IPS-18a (cell line): Measurements from ENCODE around the gene GRAPL.
"Not testable (repeated sequence)": the region's sequence is repeated elsewhere in the genome, so short reads cannot be mapped to it uniquely, and the experiment has no call there.

Experiments used
- H3K27ac ChIP-seq: one replicate; pipeline ENCODE4 v1.5.1; 2013; ENCODE audit warnings: low read length
- H3K27me3 ChIP-seq: one replicate; pipeline ENCODE4 v1.6.1; 2013; ENCODE audit warnings: mild to moderate bottlenecking, low read length; ENCODE audit not compliant: control insufficient read depth, insufficient read depth
- H3K36me3 ChIP-seq: one replicate; pipeline ENCODE4 v1.6.1; 2013; ENCODE audit warnings: low read depth, low read length; ENCODE audit not compliant: control insufficient read depth
- H3K4me1 ChIP-seq: one replicate; pipeline ENCODE4 v1.6.1; 2013; ENCODE audit warnings: low read depth, low read length; ENCODE audit not compliant: control insufficient read depth
- H3K4me3 ChIP-seq: one replicate; pipeline ENCODE4 v1.5.1; 2013; ENCODE audit warnings: low read length
- H3K9ac ChIP-seq: one replicate; pipeline ENCODE4 v1.6.1; 2013; ENCODE audit warnings: mild to moderate bottlenecking, low read length, moderate library complexity
- H3K9me3 ChIP-seq: one replicate; pipeline ENCODE4 v1.6.1; 2013; ENCODE audit warnings: low read depth, low read length; ENCODE audit not compliant: control insufficient read depth

Gene GRAPL

GRCh38 chr17:19142419-19142818 lies 15.0 kb downstream of the GRAPL start:
- H3K27ac ChIP-seq, H3K9ac ChIP-seq, H3K27me3 ChIP-seq: not testable (repeated sequence)

GRCh38 chr17:19143097-19143777 lies 15.8 kb downstream of the GRAPL start:
- not testable (repeated sequence) for H3K4me1 ChIP-seq, H3K27ac ChIP-seq, H3K9me3 ChIP-seq, H3K4me3 ChIP-seq, H3K36me3 ChIP-seq, H3K9ac ChIP-seq, H3K27me3 ChIP-seq

More at GRCh38 chr17:19142419-19142818, 15.0 kb downstream of the GRAPL start:
- H3K36me3 ChIP-seq, H3K4me3 ChIP-seq, H3K4me1 ChIP-seq, H3K9me3 ChIP-seq: not testable (repeated sequence)

GRCh38 chr17:19144373-19144772 lies 17.0 kb downstream of the GRAPL start:
- H3K27me3 ChIP-seq, H3K36me3 ChIP-seq, H3K9ac ChIP-seq, H3K4me3 ChIP-seq, H3K9me3 ChIP-seq, H3K4me1 ChIP-seq, H3K27ac ChIP-seq: not testable (repeated sequence)

- H3K4me3 ChIP-seq, H3K27ac ChIP-seq, H3K36me3 ChIP-seq, H3K9me3 ChIP-seq, H3K27me3 ChIP-seq, H3K9ac ChIP-seq, H3K4me1 ChIP-seq: not testable (repeated sequence)
Measured at GRCh38 chr17:19145471-19145870, 18.1 kb downstream of the GRAPL start.

- H3K27me3 ChIP-seq, H3K4me3 ChIP-seq, H3K4me1 ChIP-seq, H3K36me3 ChIP-seq, H3K9ac ChIP-seq, H3K9me3 ChIP-seq, H3K27ac ChIP-seq: not testable (repeated sequence)
Measured at GRCh38 chr17:19150678-19151615, 23.6 kb downstream of the GRAPL start.

GRCh38 chr17:19157628-19158027 lies 30.2 kb downstream of the GRAPL start:
- not testable (repeated sequence) for H3K4me1 ChIP-seq, H3K36me3 ChIP-seq, H3K27ac ChIP-seq, H3K27me3 ChIP-seq, H3K4me3 ChIP-seq, H3K9ac ChIP-seq, H3K9me3 ChIP-seq

- not testable (repeated sequence) for H3K9me3 ChIP-seq, H3K36me3 ChIP-seq, H3K9ac ChIP-seq, H3K4me3 ChIP-seq, H3K27me3 ChIP-seq, H3K27ac ChIP-seq, H3K4me1 ChIP-seq
Measured at GRCh38 chr17:19158478-19158877, 31.1 kb downstream of the GRAPL start.

- H3K4me1 ChIP-seq, H3K27me3 ChIP-seq, H3K9me3 ChIP-seq, H3K27ac ChIP-seq, H3K9ac ChIP-seq, H3K36me3 ChIP-seq, H3K4me3 ChIP-seq: not testable (repeated sequence)
Measured at GRCh38 chr17:19158938-19159337, 31.5 kb downstream of the GRAPL start.

- H3K36me3 ChIP-seq, H3K9me3 ChIP-seq, H3K9ac ChIP-seq, H3K27me3 ChIP-seq, H3K4me3 ChIP-seq, H3K27ac ChIP-seq, H3K4me1 ChIP-seq: not testable (repeated sequence)
Measured at GRCh38 chr17:19161308-19162107, 34.1 kb downstream of the GRAPL start.

GRCh38 chr17:19162384-19163216 lies 35.2 kb downstream of the GRAPL start:
- H3K4me3 ChIP-seq, H3K27me3 ChIP-seq, H3K9me3 ChIP-seq, H3K9ac ChIP-seq, H3K4me1 ChIP-seq, H3K27ac ChIP-seq, H3K36me3 ChIP-seq: not testable (repeated sequence)

GRCh38 chr17:19174422-19174821 lies 47.0 kb downstream of the GRAPL start:
- H3K36me3 ChIP-seq, H3K9me3 ChIP-seq, H3K4me1 ChIP-seq, H3K27ac ChIP-seq, H3K4me3 ChIP-seq, H3K27me3 ChIP-seq, H3K9ac ChIP-seq: not testable (repeated sequence)
